PC-3 (cell line): Measurements from ENCODE around the gene CRYBB2. TPM values are rescaled to one million over a fixed set of nuclear protein-coding genes. Genes with fewer than 3 reads are reported as not detected.
"Not testable (repeated sequence)": the region's sequence is repeated elsewhere in the genome, so short reads cannot be mapped to it uniquely, and the experiment has no call there.

Experiments used
- ATAC-seq: fragments of 200-7000 bp; cut with Tn5 transposase; 2 replicates; pipeline ENCODE4 v1.9.1; 2020; ENCODE audit warnings: mild to moderate bottlenecking, moderate library complexity
- BruUV-seq: library from RNA; stranded (reverse); fragments of 400-500 nt; replicated peaks from 2 replicates; lab custom pipeline; 2021; lab: Mats Ljungman, UMichigan
- CTCF ChIA-PET: fragments of 300-600 bp; sonication (Branson Sonifier 250); formaldehyde crosslinking; loops from one replicate; lab custom pipeline; 2022; ENCODE audit warnings: antibody characterized with exemption; lab: Charles Lee
- POLR2A ChIA-PET: fragments of 300-600 bp; sonication (Branson Sonifier 250); formaldehyde crosslinking; loops from one replicate; lab custom pipeline; 2022; ENCODE audit warnings: antibody characterized with exemption; ENCODE audit not compliant: unreplicated experiment; lab: Charles Lee
- DNase-seq: peaks from one replicate; pipeline ENCODE4 v3.0.0-alpha.2; 2015
- H2AFZ ChIP-seq: fragments of 300-600 bp; sonication (generic); 2 replicates; pipeline ENCODE4 v1.6.0; 2016; ENCODE audit warnings: antibody characterized with exemption, low read length
- H3F3A ChIP-seq: fragments of 300-600 bp; sonication (generic); one replicate; pipeline ENCODE4 v1.6.0; 2017; ENCODE audit warnings: antibody characterized with exemption, low read length, control low read depth, mild to moderate bottlenecking; ENCODE audit not compliant: unreplicated experiment
- H3K27ac ChIP-seq: fragments of 300-600 bp; sonication (generic); 2 replicates; pipeline ENCODE4 v1.5.1; 2016; ENCODE audit warnings: mild to moderate bottlenecking, low read length
- H3K27me3 ChIP-seq: fragments of 300-600 bp; sonication (generic); 2 replicates; pipeline ENCODE4 v1.6.1; 2016; ENCODE audit warnings: low read length, mixed read lengths
- H3K36me3 ChIP-seq: fragments of 300-600 bp; sonication (generic); 2 replicates; pipeline ENCODE4 v1.6.1; 2016; ENCODE audit warnings: low read depth, mixed run types, low read length, mixed read lengths
- H3K4me1 ChIP-seq: fragments of 300-600 bp; sonication (generic); 2 replicates; pipeline ENCODE4 v1.5.1; 2016; ENCODE audit warnings: low read length; ENCODE audit not compliant: insufficient read depth
- H3K4me2 ChIP-seq: fragments of 300-600 bp; sonication (generic); 2 replicates; pipeline ENCODE4 v1.6.0; 2016; ENCODE audit warnings: low read length
- H3K4me3 ChIP-seq: fragments of 300-600 bp; sonication (generic); 2 replicates; pipeline ENCODE4 v1.5.1; 2016; ENCODE audit warnings: mild to moderate bottlenecking, low read length, mixed read lengths
- H3K79me2 ChIP-seq: fragments of 300-600 bp; sonication (generic); 2 replicates; pipeline ENCODE4 v1.6.1; 2017; ENCODE audit warnings: low read length, mixed read lengths
- H3K9ac ChIP-seq: fragments of 300-600 bp; sonication (generic); 2 replicates; pipeline ENCODE4 v1.6.0; 2016; ENCODE audit warnings: mild to moderate bottlenecking, low read length
- H3K9me2 ChIP-seq: fragments of 300-600 bp; sonication (generic); replicated peaks from 2 replicates; pipeline ENCODE4 v1.6.1; 2016; ENCODE audit warnings: mixed run types, low read length, mixed read lengths
- H3K9me3 ChIP-seq: fragments of 300-600 bp; sonication (generic); 2 replicates; pipeline ENCODE4 v1.6.1; 2016; ENCODE audit warnings: low read length, mixed read lengths
- H4K20me1 ChIP-seq: fragments of 300-600 bp; sonication (generic); 2 replicates; pipeline ENCODE4 v1.6.1; 2016; ENCODE audit warnings: low read length, mixed read lengths
- intact Hi-C: fragments of 100-400 bp; cut with micrococcal nuclease; formaldehyde crosslinking; loops from 2 replicates; pipeline ENCODE4 v1.9.0; 2023
- total RNA-seq: library from RNA; depleted of rRNA; stranded (reverse); fragments of >200 nt; gene quantifications from 2 replicates; pipeline ENCODE4 v1.2.3, GENCODE V29; 2014; rRNA removed

Gene CRYBB2
- total RNA-seq, 1 experiment from 2014 or later = not detected

GRCh38 chr22:25268902-25269301 is 49.5 kb downstream of the CRYBB2 start:
- H3K4me2 ChIP-seq, CTCF ChIA-PET, H3K4me1 ChIP-seq, POLR2A ChIA-PET, BruUV-seq, H3F3A ChIP-seq, ATAC-seq, H3K4me3 ChIP-seq, H3K79me2 ChIP-seq, H3K27me3 ChIP-seq, H3K27ac ChIP-seq, H3K36me3 ChIP-seq, intact Hi-C loops, H2AFZ ChIP-seq, H3K9me2 ChIP-seq, H3K9ac ChIP-seq, H4K20me1 ChIP-seq, H3K9me3 ChIP-seq, DNase-seq: not testable (repeated sequence)

- H3K27ac ChIP-seq, DNase-seq, BruUV-seq, H3K9ac ChIP-seq, intact Hi-C loops, H2AFZ ChIP-seq, H3K9me2 ChIP-seq, H3K79me2 ChIP-seq, POLR2A ChIA-PET, H3K27me3 ChIP-seq, ATAC-seq, H3F3A ChIP-seq, H3K9me3 ChIP-seq, H3K4me1 ChIP-seq, H3K36me3 ChIP-seq, H3K4me3 ChIP-seq, CTCF ChIA-PET, H4K20me1 ChIP-seq, H3K4me2 ChIP-seq: not testable (repeated sequence)
These were observed 50.6 kb downstream of the CRYBB2 start for GRCh38 chr22:25270061-25270460.

- H3K4me2 ChIP-seq, POLR2A ChIA-PET, CTCF ChIA-PET: not testable (repeated sequence)
These were observed 53.8 kb downstream of the CRYBB2 start for GRCh38 chr22:25273231-25273630.

GRCh38 chr22:25273928-25274327 is 54.5 kb downstream of the CRYBB2 start:
- H3K9me3 ChIP-seq, H2AFZ ChIP-seq, H3K79me2 ChIP-seq, H3F3A ChIP-seq, BruUV-seq, H3K4me1 ChIP-seq, intact Hi-C loops, H3K27ac ChIP-seq, DNase-seq, H3K4me3 ChIP-seq, H3K9me2 ChIP-seq, CTCF ChIA-PET, H3K4me2 ChIP-seq, H3K36me3 ChIP-seq, H3K9ac ChIP-seq, POLR2A ChIA-PET, H4K20me1 ChIP-seq, ATAC-seq, H3K27me3 ChIP-seq: not testable (repeated sequence)

More at GRCh38 chr22:25273231-25273630, 53.8 kb downstream of the CRYBB2 start:
- H3K79me2 ChIP-seq, H2AFZ ChIP-seq, H3K27me3 ChIP-seq, H3K36me3 ChIP-seq, H4K20me1 ChIP-seq, ATAC-seq, H3K4me3 ChIP-seq, H3K4me1 ChIP-seq, H3K27ac ChIP-seq, DNase-seq, H3K9me2 ChIP-seq, H3K9me3 ChIP-seq, H3K9ac ChIP-seq, intact Hi-C loops, BruUV-seq, H3F3A ChIP-seq: not testable (repeated sequence)

- DNase-seq, CTCF ChIA-PET: not testable (repeated sequence)
These were observed 60.7 kb downstream of the CRYBB2 start for GRCh38 chr22:25280118-25280517.

More at GRCh38 chr22:25280118-25280517, 60.7 kb downstream of the CRYBB2 start:
- H3K9me3 ChIP-seq, POLR2A ChIA-PET, H4K20me1 ChIP-seq, H3K4me2 ChIP-seq, H3K79me2 ChIP-seq, H3K36me3 ChIP-seq, H3K27ac ChIP-seq, H2AFZ ChIP-seq, H3F3A ChIP-seq, H3K4me3 ChIP-seq, intact Hi-C loops, ATAC-seq, H3K4me1 ChIP-seq, H3K9me2 ChIP-seq, H3K9ac ChIP-seq, BruUV-seq: not testable (repeated sequence)
- H3K27me3 ChIP-seq = peaks cover 36% of the 10 kb centered on the region

Other genes with a start within 250 kb of the CRYBB2 start
- 1.2 TPM in 1 of 2 replicates, not detected in the other for gene CRYBB3, start 19.8 kb upstream of the CRYBB2 start, total RNA-seq